Ovary (tissue), 3 donors: Measurements from ENCODE around the gene COX7B2.

Experiments used
- CTCF ChIP-seq, 3 donors: fragments of 450-650 bp in 2 of 3; fragments of 200-600 bp in 1 of 3; IDR thresholded peaks; one replicate each; pipeline versions ENCODE4 v1.5.1 to v1.8.0; 2016 to 2022; ENCODE audit warnings: antibody characterized with exemption in 3 of 3, mild to moderate bottlenecking in 1 of 3
- POLR2A ChIP-seq: fragments of 450-650 bp; IDR thresholded peaks from one replicate; pipeline ENCODE4 v1.6.1; 2017; ENCODE audit warnings: antibody characterized with exemption, mild to moderate bottlenecking, moderate library complexity
- donor health status: DM: no; HTN: no; CAD: no.

GRCh38 chr4:46909078-46909477, at the start of gene COX7B2:
- no peak for TF ChIP-seq POLR2A
- no peak for TF ChIP-seq CTCF (IDR thresholded peaks at IDR 0.05)
